ENCODE data around the gene FBXO4. TPM values are rescaled to one million over a fixed set of nuclear protein-coding genes. Genes with fewer than 3 reads are reported as not detected.

Gene FBXO4
- total and polyA plus RNA-seq, 2 experiments from 2014 or later: 0.63 to 0.74 TPM

DNA sequence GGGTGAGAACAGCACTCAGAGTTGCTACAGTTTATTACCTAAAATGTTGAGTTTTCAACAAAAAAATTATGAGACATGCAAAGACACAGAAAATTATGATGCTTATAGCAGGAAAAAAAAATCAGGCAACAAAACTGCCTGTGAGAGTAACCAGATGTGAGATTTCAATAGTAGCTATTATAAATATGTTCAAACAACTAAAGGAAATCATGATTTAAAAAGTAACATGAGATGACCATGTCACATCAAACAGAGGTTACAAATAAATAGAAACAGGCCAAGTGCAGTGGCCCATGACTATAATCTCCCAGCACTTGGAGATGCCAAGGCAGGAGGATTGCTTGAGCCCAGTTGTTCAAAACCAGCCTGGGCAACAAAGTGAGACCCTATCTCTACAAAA lies 33.0 kb upstream of the FBXO4 start:
- H3K27ac Mint-ChIP-seq: no peak overlapping the region
- ATAC-seq (no peak), DNase-seq (ENCODE audit: low spot score) (no peak)
- H3K4me1 ChIP-seq (ENCODE audit: insufficient read depth): no peaks in the 10 kb centered on the region
- H3K4me3 Mint-ChIP-seq: no peak overlapping the region
- H3K27me3 ChIP-seq (ENCODE audit: insufficient read depth): no peaks in the 10 kb centered on the region
- peaks cover 3% of the 10 kb centered on the region for H3K27me3 Mint-ChIP-seq (ENCODE audit: insufficient read depth, low read depth, poor library complexity)
- TF ChIP-seq CREB1 (CRISPR knock-in tag; IDR thresholded peaks at IDR 0.05; ENCODE audit: low read depth) (no peak), ZNF114 (CRISPR knock-in tag; IDR thresholded peaks at IDR 0.05) (no peak)
- TF ChIP-seq, protein P1, sequence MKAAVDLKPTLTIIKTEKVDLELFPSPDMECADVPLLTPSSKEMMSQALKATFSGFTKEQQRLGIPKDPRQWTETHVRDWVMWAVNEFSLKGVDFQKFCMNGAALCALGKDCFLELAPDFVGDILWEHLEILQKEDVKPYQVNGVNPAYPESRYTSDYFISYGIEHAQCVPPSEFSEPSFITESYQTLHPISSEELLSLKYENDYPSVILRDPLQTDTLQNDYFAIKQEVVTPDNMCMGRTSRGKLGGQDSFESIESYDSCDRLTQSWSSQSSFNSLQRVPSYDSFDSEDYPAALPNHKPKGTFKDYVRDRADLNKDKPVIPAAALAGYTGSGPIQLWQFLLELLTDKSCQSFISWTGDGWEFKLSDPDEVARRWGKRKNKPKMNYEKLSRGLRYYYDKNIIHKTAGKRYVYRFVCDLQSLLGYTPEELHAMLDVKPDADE (IDR thresholded peaks at IDR 0.05): no peak
- TF ChIP-seq, protein P2, sequence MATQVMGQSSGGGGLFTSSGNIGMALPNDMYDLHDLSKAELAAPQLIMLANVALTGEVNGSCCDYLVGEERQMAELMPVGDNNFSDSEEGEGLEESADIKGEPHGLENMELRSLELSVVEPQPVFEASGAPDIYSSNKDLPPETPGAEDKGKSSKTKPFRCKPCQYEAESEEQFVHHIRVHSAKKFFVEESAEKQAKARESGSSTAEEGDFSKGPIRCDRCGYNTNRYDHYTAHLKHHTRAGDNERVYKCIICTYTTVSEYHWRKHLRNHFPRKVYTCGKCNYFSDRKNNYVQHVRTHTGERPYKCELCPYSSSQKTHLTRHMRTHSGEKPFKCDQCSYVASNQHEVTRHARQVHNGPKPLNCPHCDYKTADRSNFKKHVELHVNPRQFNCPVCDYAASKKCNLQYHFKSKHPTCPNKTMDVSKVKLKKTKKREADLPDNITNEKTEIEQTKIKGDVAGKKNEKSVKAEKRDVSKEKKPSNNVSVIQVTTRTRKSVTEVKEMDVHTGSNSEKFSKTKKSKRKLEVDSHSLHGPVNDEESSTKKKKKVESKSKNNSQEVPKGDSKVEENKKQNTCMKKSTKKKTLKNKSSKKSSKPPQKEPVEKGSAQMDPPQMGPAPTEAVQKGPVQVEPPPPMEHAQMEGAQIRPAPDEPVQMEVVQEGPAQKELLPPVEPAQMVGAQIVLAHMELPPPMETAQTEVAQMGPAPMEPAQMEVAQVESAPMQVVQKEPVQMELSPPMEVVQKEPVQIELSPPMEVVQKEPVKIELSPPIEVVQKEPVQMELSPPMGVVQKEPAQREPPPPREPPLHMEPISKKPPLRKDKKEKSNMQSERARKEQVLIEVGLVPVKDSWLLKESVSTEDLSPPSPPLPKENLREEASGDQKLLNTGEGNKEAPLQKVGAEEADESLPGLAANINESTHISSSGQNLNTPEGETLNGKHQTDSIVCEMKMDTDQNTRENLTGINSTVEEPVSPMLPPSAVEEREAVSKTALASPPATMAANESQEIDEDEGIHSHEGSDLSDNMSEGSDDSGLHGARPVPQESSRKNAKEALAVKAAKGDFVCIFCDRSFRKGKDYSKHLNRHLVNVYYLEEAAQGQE (IDR thresholded peaks at IDR 0.05; ENCODE audit: unreplicated experiment): no peak
- TF ChIP-seq, protein P3, sequence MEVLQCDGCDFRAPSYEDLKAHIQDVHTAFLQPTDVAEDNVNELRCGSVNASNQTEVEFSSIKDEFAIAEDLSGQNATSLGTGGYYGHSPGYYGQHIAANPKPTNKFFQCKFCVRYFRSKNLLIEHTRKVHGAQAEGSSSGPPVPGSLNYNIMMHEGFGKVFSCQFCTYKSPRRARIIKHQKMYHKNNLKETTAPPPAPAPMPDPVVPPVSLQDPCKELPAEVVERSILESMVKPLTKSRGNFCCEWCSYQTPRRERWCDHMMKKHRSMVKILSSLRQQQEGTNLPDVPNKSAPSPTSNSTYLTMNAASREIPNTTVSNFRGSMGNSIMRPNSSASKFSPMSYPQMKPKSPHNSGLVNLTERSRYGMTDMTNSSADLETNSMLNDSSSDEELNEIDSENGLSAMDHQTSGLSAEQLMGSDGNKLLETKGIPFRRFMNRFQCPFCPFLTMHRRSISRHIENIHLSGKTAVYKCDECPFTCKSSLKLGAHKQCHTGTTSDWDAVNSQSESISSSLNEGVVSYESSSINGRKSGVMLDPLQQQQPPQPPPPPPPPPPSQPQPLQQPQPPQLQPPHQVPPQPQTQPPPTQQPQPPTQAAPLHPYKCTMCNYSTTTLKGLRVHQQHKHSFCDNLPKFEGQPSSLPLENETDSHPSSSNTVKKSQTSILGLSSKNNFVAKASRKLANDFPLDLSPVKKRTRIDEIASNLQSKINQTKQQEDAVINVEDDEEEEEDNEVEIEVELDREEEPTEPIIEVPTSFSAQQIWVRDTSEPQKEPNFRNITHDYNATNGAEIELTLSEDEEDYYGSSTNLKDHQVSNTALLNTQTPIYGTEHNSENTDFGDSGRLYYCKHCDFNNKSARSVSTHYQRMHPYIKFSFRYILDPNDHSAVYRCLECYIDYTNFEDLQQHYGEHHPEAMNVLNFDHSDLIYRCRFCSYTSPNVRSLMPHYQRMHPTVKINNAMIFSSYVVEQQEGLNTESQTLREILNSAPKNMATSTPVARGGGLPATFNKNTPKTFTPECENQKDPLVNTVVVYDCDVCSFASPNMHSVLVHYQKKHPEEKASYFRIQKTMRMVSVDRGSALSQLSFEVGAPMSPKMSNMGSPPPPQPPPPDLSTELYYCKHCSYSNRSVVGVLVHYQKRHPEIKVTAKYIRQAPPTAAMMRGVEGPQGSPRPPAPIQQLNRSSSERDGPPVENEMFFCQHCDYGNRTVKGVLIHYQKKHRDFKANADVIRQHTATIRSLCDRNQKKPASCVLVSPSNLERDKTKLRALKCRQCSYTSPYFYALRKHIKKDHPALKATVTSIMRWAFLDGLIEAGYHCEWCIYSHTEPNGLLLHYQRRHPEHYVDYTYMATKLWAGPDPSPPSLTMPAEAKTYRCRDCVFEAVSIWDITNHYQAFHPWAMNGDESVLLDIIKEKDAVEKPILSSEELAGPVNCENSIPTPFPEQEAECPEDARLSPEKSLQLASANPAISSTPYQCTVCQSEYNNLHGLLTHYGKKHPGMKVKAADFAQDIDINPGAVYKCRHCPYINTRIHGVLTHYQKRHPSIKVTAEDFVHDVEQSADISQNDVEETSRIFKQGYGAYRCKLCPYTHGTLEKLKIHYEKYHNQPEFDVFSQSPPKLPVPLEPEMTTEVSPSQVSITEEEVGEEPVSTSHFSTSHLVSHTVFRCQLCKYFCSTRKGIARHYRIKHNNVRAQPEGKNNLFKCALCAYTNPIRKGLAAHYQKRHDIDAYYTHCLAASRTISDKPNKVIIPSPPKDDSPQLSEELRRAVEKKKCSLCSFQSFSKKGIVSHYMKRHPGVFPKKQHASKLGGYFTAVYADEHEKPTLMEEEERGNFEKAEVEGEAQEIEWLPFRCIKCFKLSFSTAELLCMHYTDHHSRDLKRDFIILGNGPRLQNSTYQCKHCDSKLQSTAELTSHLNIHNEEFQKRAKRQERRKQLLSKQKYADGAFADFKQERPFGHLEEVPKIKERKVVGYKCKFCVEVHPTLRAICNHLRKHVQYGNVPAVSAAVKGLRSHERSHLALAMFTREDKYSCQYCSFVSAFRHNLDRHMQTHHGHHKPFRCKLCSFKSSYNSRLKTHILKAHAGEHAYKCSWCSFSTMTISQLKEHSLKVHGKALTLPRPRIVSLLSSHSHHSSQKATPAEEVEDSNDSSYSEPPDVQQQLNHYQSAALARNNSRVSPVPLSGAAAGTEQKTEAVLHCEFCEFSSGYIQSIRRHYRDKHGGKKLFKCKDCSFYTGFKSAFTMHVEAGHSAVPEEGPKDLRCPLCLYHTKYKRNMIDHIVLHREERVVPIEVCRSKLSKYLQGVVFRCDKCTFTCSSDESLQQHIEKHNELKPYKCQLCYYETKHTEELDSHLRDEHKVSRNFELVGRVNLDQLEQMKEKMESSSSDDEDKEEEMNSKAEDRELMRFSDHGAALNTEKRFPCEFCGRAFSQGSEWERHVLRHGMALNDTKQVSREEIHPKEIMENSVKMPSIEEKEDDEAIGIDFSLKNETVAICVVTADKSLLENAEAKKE (CRISPR knock-in tag; IDR thresholded peaks at IDR 0.05): no peak
- TF ChIP-seq, protein P4, sequence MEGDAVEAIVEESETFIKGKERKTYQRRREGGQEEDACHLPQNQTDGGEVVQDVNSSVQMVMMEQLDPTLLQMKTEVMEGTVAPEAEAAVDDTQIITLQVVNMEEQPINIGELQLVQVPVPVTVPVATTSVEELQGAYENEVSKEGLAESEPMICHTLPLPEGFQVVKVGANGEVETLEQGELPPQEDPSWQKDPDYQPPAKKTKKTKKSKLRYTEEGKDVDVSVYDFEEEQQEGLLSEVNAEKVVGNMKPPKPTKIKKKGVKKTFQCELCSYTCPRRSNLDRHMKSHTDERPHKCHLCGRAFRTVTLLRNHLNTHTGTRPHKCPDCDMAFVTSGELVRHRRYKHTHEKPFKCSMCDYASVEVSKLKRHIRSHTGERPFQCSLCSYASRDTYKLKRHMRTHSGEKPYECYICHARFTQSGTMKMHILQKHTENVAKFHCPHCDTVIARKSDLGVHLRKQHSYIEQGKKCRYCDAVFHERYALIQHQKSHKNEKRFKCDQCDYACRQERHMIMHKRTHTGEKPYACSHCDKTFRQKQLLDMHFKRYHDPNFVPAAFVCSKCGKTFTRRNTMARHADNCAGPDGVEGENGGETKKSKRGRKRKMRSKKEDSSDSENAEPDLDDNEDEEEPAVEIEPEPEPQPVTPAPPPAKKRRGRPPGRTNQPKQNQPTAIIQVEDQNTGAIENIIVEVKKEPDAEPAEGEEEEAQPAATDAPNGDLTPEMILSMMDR (conservative IDR thresholded peaks at IDR 0.05; ENCODE audit: low read depth in 2 of 2): no peak
- H3K4me1 Mint-ChIP-seq: no peaks in the 10 kb centered on the region
- H3K4me3 ChIP-seq: no peak overlapping the region
- H3F3A ChIP-seq (replicated peaks; ENCODE audit: low read depth): no peaks in the 10 kb centered on the region
- no peaks in the 10 kb centered on the region for H4K20me1 ChIP-seq (replicated peaks; ENCODE audit: insufficient read depth)
- peaks cover 6% of the 10 kb centered on the region; the same call in 1 of the 3 replicates for H3K36me3 Mint-ChIP-seq (ENCODE audit: low read depth)
- peaks cover 32% of the 10 kb centered on the region for H3K9me3 Mint-ChIP-seq
- H3K4me2 ChIP-seq: no peak overlapping the region
- 0 out of 2 replicates have a peak, but pooled peaks cover 3% of the 10 kb centered on the region for H3K36me3 ChIP-seq (ENCODE audit: insufficient read depth)
- no peak overlapping the region for H3K27ac ChIP-seq (ENCODE audit: low read depth)
- no peak overlapping the region for H2AFZ ChIP-seq
- H3K79me2 ChIP-seq (replicated peaks; ENCODE audit: insufficient read depth): no peaks in the 10 kb centered on the region
- 0 out of 2 replicates have a peak, but pooled peaks cover 7% of the 10 kb centered on the region for H3K9me2 ChIP-seq (ENCODE audit: insufficient read depth)

All from GM23338 (cell line).